ENCODE measurements around the gene ASAP2. TPM values are rescaled to one million over a fixed set of nuclear protein-coding genes. Genes with fewer than 3 reads are reported as not detected.
A peak's percentile ranks its signal among the peaks of the same experiment; 100 is the strongest.

ASAP2 gene
- total RNA-seq, 1 donor from 2014 or later = 10.0 TPM

- Histone ChIP-seq H3K36me3 (peaks cover 40% of the 10 kb centered on the region), H3K27me3 (ENCODE audit: low read depth) (no peaks in the 10 kb centered on the region), H3K27ac (replicated peaks) (peak overlapping the region; percentile 73), H3K4me1 (peaks cover 28% of the 10 kb centered on the region), H3K9me3 (replicated peaks) (no peaks in the 10 kb centered on the region), H3K4me3 (no peak overlapping the region)
- TF ChIP-seq, protein P1, sequence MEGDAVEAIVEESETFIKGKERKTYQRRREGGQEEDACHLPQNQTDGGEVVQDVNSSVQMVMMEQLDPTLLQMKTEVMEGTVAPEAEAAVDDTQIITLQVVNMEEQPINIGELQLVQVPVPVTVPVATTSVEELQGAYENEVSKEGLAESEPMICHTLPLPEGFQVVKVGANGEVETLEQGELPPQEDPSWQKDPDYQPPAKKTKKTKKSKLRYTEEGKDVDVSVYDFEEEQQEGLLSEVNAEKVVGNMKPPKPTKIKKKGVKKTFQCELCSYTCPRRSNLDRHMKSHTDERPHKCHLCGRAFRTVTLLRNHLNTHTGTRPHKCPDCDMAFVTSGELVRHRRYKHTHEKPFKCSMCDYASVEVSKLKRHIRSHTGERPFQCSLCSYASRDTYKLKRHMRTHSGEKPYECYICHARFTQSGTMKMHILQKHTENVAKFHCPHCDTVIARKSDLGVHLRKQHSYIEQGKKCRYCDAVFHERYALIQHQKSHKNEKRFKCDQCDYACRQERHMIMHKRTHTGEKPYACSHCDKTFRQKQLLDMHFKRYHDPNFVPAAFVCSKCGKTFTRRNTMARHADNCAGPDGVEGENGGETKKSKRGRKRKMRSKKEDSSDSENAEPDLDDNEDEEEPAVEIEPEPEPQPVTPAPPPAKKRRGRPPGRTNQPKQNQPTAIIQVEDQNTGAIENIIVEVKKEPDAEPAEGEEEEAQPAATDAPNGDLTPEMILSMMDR (IDR thresholded peaks at IDR 0.05; ENCODE audit: borderline replicate concordance) = no peak
- DNase-seq = peak; percentile 60
- intact Hi-C loops (cut with micrococcal nuclease) = no loop called here
Observed at GRCh38 chr2:9347411-9347881, 140.8 kb downstream of the ASAP2 start.

DNA sequence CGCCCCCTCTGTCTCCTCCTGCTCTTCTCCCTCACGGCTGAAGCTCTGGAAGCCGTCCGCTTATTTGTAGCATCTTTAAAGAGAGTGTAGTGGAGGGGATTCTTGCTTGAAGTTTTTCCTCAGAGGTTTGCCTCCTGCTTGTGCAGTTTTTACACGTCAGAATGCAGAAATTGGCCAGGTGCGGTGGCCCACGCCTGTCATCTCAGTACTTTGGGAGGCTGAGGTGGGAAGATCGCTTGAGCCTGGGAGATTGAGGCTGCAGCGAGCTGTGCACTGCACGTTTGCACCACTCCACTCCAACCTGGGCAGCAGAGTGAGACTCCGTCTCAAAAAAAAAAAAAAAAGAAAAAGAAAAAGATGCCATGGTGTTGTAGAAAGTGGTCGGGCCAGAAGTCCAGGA is 147.7 kb downstream of the ASAP2 start:
- Histone ChIP-seq H3K9me3 (replicated peaks) (no peaks in the 10 kb centered on the region), H3K4me1 (no peaks in the 10 kb centered on the region), H3K36me3 (peaks cover 61% of the 10 kb centered on the region), H3K27ac (replicated peaks) (no peak overlapping the region), H3K4me3 (no peak overlapping the region), H3K27me3 (ENCODE audit: low read depth) (no peaks in the 10 kb centered on the region)
- TF ChIP-seq, protein P1 (IDR thresholded peaks at IDR 0.05; ENCODE audit: borderline replicate concordance) = no peak
- intact Hi-C loops (cut with micrococcal nuclease) = no loop called here
- DNase-seq = no peak

- H3K36me3 ChIP-seq = peaks cover 69% of the 10 kb centered on the region
- TF ChIP-seq, protein P1 (IDR thresholded peaks at IDR 0.05; ENCODE audit: borderline replicate concordance) = no peak
Observed at GRCh38 chr2:9355270-9355669, 148.7 kb downstream of the ASAP2 start.

GRCh38 chr2:9355716-9356115 is 149.1 kb downstream of the ASAP2 start:
- no peaks in the 10 kb centered on the region for H3K9me3 ChIP-seq (replicated peaks)
- intact Hi-C loops (cut with micrococcal nuclease) = no loop called here
- no peak overlapping the region for H3K4me3 ChIP-seq
- no peak for DNase-seq
- H3K4me1 ChIP-seq = no peaks in the 10 kb centered on the region
- TF ChIP-seq, protein P1 (IDR thresholded peaks at IDR 0.05; ENCODE audit: borderline replicate concordance) = no peak
- no peaks in the 10 kb centered on the region for H3K27me3 ChIP-seq (ENCODE audit: low read depth)
- H3K27ac ChIP-seq (replicated peaks) = no peak overlapping the region
- peaks cover 67% of the 10 kb centered on the region for H3K36me3 ChIP-seq

More at GRCh38 chr2:9355270-9355669, 148.7 kb downstream of the ASAP2 start:
- no peak for DNase-seq
- Histone ChIP-seq H3K27me3 (ENCODE audit: low read depth) (no peaks in the 10 kb centered on the region), H3K4me1 (no peaks in the 10 kb centered on the region), H3K9me3 (replicated peaks) (no peaks in the 10 kb centered on the region), H3K4me3 (no peak overlapping the region), H3K27ac (replicated peaks) (no peak overlapping the region)
- intact Hi-C loops (cut with micrococcal nuclease) = no loop called here

DNA sequence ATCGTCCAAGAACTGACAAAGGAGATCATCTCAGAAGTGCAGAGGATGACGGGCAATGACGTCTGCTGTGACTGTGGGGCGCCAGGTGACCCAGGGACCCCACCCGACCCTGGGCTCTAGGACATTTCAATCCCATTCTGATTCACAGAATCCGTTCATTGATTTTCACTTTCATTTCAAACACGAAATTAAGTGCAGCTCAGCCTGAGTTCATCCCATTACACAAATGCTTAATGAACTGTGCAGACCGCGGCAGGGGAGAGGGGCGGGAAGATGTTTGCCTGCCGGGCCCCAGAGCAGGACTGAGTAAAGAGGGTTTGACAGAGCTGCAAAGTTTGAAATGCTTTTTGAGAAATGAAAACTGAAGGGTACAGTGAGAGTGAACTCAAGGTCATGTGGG is 149.6 kb downstream of the ASAP2 start:
- Histone ChIP-seq H3K4me1 (no peaks in the 10 kb centered on the region), H3K9me3 (replicated peaks) (no peaks in the 10 kb centered on the region), H3K27ac (replicated peaks) (no peak overlapping the region), H3K4me3 (no peak overlapping the region), H3K36me3 (peaks cover 62% of the 10 kb centered on the region), H3K27me3 (ENCODE audit: low read depth) (no peaks in the 10 kb centered on the region)
- TF ChIP-seq, protein P1 (IDR thresholded peaks at IDR 0.05; ENCODE audit: borderline replicate concordance) = no peak
- no peak for DNase-seq
- intact Hi-C loops (cut with micrococcal nuclease) = no loop called here
